K562 (cell line): Measurements from ENCODE around the gene UBE3D. TPM values are rescaled to one million over a fixed set of nuclear protein-coding genes. Genes with fewer than 3 reads are reported as not detected.

Experiments
- ATAC-seq: fragments of 200-7000 bp; cut with Tn5 transposase; 3 replicates; pipeline ENCODE4 v1.9.1; 2020; ENCODE audit warnings: moderate library complexity
- BruUV-seq: library from RNA; stranded (reverse); fragments of 400-500 nt; replicated peaks from 2 replicates; lab custom pipeline; 2021; lab: Mats Ljungman, UMichigan
- CTCF ChIA-PET: fragments of 300-600 bp; formaldehyde crosslinking; extraction: SDS; loops from one replicate; lab custom pipeline; 2021; ENCODE audit warnings: low intra/inter-chr PET ratio; lab: Yijun Ruan, JAX
- POLR2A ChIA-PET: fragments of 300-600, 350-650 bp; sonication (Branson Sonifier 250); formaldehyde crosslinking; extraction: SDS; loops from one replicate; lab custom pipeline; 2021; ENCODE audit warnings: antibody characterized with exemption, inconsistent platforms; lab: Yijun Ruan, JAX
- DNase-seq, 4 experiments: peaks; one replicate each; pipeline versions ENCODE4 v3.0.0 to v3.0.0-alpha.2; 2011 to 2018; ENCODE audit warnings: low spot score in 3 of 4, mixed read lengths in 3 of 4; ENCODE audit errors: extremely low read depth in 1 of 4
- FAIRE-seq: peaks from 2 replicates; lab custom pipeline; 2011; peaks lifted over from hg19 to GRCh38; lab: Jason Lieb, UNC
- H2AFZ ChIP-seq: 2 replicates; pipeline ENCODE4 v1.6.0; 2011; ENCODE audit warnings: low read depth, low read length, control low read depth, inconsistent platforms
- H3K27ac ChIP-seq: fragments of 200-600 bp; 3 replicates; pipeline ENCODE4 v1.8.0; 2011; ENCODE audit warnings: low read depth, mild to moderate bottlenecking, control low read depth, inconsistent platforms, low read length, moderate library complexity, mixed read lengths; ENCODE audit errors: extremely low read depth
- H3K27me3 ChIP-seq, 2 experiments: fragments of 300-600 bp in 1 of 2; 2 replicates in 1 of 2; 3 replicates in 1 of 2; pipeline versions ENCODE4 v1.6.0 to v1.8.0; 2011; ENCODE audit warnings: inconsistent platforms in 2 of 2, low read length in 2 of 2, mild to moderate bottlenecking in 1 of 2, mixed read lengths in 1 of 2, moderate library complexity in 1 of 2; ENCODE audit not compliant: control insufficient read depth in 2 of 2, insufficient read depth in 2 of 2
- H3K36me3 ChIP-seq: fragments of 300-600 bp; 3 replicates; pipeline ENCODE4 v1.8.0; 2011; ENCODE audit warnings: mild to moderate bottlenecking, low read length, inconsistent platforms; ENCODE audit not compliant: control insufficient read depth, insufficient read depth
- H3K4me1 ChIP-seq, 2 experiments: fragments of 200-600 bp in 1 of 2; replicated peaks in 1 of 2; 2 replicates in 1 of 2; 3 replicates in 1 of 2; pipeline versions ENCODE4 v1.5.1 to v1.8.0; 2011; ENCODE audit warnings: inconsistent platforms in 2 of 2, low read length in 2 of 2, mild to moderate bottlenecking in 1 of 2, mixed read lengths in 1 of 2, moderate library complexity in 1 of 2; ENCODE audit not compliant: control insufficient read depth in 2 of 2, insufficient read depth in 2 of 2
- H3K4me2 ChIP-seq: 2 replicates; pipeline ENCODE4 v1.6.1; 2011; ENCODE audit warnings: low read length, control low read depth, inconsistent platforms, mixed read lengths; ENCODE audit not compliant: insufficient read depth
- H3K4me3 ChIP-seq: fragments of 200-600 bp; sonication (generic), shearing (Covaris generic); 2 replicates; pipeline ENCODE4 v1.5.1; 2016; ENCODE audit warnings: control low read depth, inconsistent platforms
- H3K79me2 ChIP-seq: fragments of 200-600 bp; 3 replicates; pipeline ENCODE4 v1.8.0; 2011; ENCODE audit warnings: low read length, inconsistent platforms; ENCODE audit not compliant: control insufficient read depth, insufficient read depth
- H3K9ac ChIP-seq, 2 experiments: 2 replicates each; pipeline versions ENCODE4 v1.6.0 to v1.6.1; 2011; ENCODE audit warnings: low read depth in 2 of 2, low read length in 2 of 2, control low read depth in 1 of 2, inconsistent platforms in 1 of 2, mild to moderate bottlenecking in 1 of 2, mixed read lengths in 1 of 2; ENCODE audit not compliant: insufficient read depth in 1 of 2
- H3K9me1 ChIP-seq: one replicate; pipeline ENCODE4 v1.6.0; 2011; ENCODE audit warnings: inconsistent platforms, mild to moderate bottlenecking, low read length, moderate library complexity; ENCODE audit not compliant: control insufficient read depth, insufficient read depth
- H3K9me3 ChIP-seq: replicated peaks from 2 replicates; pipeline ENCODE4 v1.5.1; 2011; ENCODE audit warnings: low read depth, low read length, inconsistent platforms; ENCODE audit not compliant: control insufficient read depth, insufficient read depth
- H4K20me1 ChIP-seq: replicated peaks from 2 replicates; pipeline ENCODE4 v1.6.1; 2011; ENCODE audit warnings: low read length, inconsistent platforms, mixed read lengths; ENCODE audit not compliant: control insufficient read depth, insufficient read depth
- CXXC5 ChIP-seq: fragments of 250-450 bp; sonication (Bioruptor Pico); IDR thresholded peaks from 2 replicates; pipeline ENCODE4 v1.8.0; 2022; ENCODE audit warnings: inconsistent platforms, mild to moderate bottlenecking, moderate library complexity
- GABPA ChIP-seq: fragments of 200-800 bp; sonication (Bioruptor generic); conservative IDR thresholded peaks from 2 replicates; pipeline ENCODE4 v1.6.1; 2016; ENCODE audit warnings: low read depth, missing genetic modification characterization, missing compliant biosample characterization
- KLF13 ChIP-seq: fragments of 450-650 bp; IDR thresholded peaks from 2 replicates; pipeline ENCODE4 v1.6.1; 2016; ENCODE audit warnings: missing genetic modification characterization, low read depth, mild to moderate bottlenecking, missing compliant biosample characterization, moderate library complexity, borderline replicate concordance
- NCOA2 ChIP-seq, 2 experiments: fragments of 450-650 bp; IDR thresholded peaks; 2 replicates each; pipeline ENCODE4 v1.6.1; 2018; ENCODE audit warnings: mild to moderate bottlenecking in 2 of 2, moderate library complexity in 1 of 2; ENCODE audit not compliant: partially characterized antibody in 2 of 2
- RBM17 ChIP-seq: fragments of 200-400 bp; formaldehyde crosslinking; IDR thresholded peaks from 2 replicates; pipeline ENCODE4 v1.6.1; 2017; ENCODE audit warnings: low read depth, mild to moderate bottlenecking, low read length, borderline replicate concordance
- RNF2 ChIP-seq: sonication (generic); IDR thresholded peaks from 2 replicates; pipeline ENCODE4 v1.6.1; 2016
- TCFL5 ChIP-seq: fragments of 250-450 bp; sonication (Bioruptor Pico); conservative IDR thresholded peaks from 2 replicates; pipeline ENCODE4 v1.6.1; 2021; ENCODE audit warnings: mild to moderate bottlenecking, moderate library complexity, matching md5 sums
- TEAD4 ChIP-seq, 2 experiments: sonication (generic) in 1 of 2; formaldehyde crosslinking in 1 of 2; IDR thresholded peaks; 2 replicates each; pipeline versions ENCODE4 v1.6.1 to v1.8.0; 2012 to 2022; ENCODE audit warnings: borderline replicate concordance in 1 of 2, inconsistent platforms in 1 of 2, low read length in 1 of 2, mild to moderate bottlenecking in 1 of 2, missing genetic modification reagents in 1 of 2
- ZNF253 ChIP-seq: fragments of 250-450 bp; sonication (Bioruptor Pico); conservative IDR thresholded peaks from 2 replicates; pipeline ENCODE4 v1.6.1; 2021; ENCODE audit warnings: mild to moderate bottlenecking
- WGBS: fragments of 100-300 bp; shearing (Covaris generic); methylation state at CpG from one replicate; pipeline ENCODE4 v1.1.6; 2016; ENCODE audit warnings: low coverage, mixed read lengths; ENCODE audit not compliant: insufficient coverage; ENCODE audit errors: missing lambda C conversion rate; 5-methylcytosine and 5-hydroxymethylcytosine counted together
- in situ Hi-C: fragments of 300-500 bp; cut with MboI; formaldehyde crosslinking; loops from 4 replicates; pipeline ENCODE4 v1.15.0; 2018; ENCODE audit warnings: inconsistent platforms, mixed read lengths
- intact Hi-C: fragments of 100-400 bp; cut with micrococcal nuclease; formaldehyde crosslinking; loops from 2 replicates; pipeline ENCODE4 v1.14.2; 2022
- polyA plus RNA-seq, 8 experiments: library from polyadenylated mRNA; depleted of rRNA in 4 of 8; stranded (reverse) in 5 of 8; unstranded in 3 of 8; fragments of >200 nt; fragmentation: Nextera tagmentation in 2 of 8; fragmentation: Illumina TruSeq in 1 of 8; extraction: Ambion mirVana in 2 of 8; extraction: Trizol in 1 of 8; gene quantifications; 2 replicates each; pipeline versions ENCODE4 v1.2.1 to v1.2.3, GENCODE V29; 2011 to 2014; ENCODE audit warnings: inconsistent platforms in 1 of 8, missing spikeins in 1 of 8
- total RNA-seq, 7 experiments: library from RNA; depleted of rRNA in 6 of 7; stranded (reverse); fragments of >200 nt in 6 of 7; fragmentation: Illumina TruSeq in 2 of 7; extraction: Trizol in 2 of 7; gene quantifications; 2 replicates each; pipeline versions ENCODE4 v1.2.1 to v1.2.3, GENCODE V29; 2011 to 2021; ENCODE audit warnings: low replicate concordance in 1 of 7
- TF ChIP-seq, protein P1 (sequence below), 2 experiments: fragments of 450-650 bp; formaldehyde crosslinking in 1 of 2; IDR thresholded peaks; 2 replicates each; pipeline versions ENCODE4 v1.4.0 to v1.6.1; 2014 to 2020; ENCODE audit warnings: mild to moderate bottlenecking in 2 of 2, borderline replicate concordance in 1 of 2, low read depth in 1 of 2
- TF ChIP-seq, protein P2 (sequence below): sonication (generic); formaldehyde crosslinking; IDR thresholded peaks from 2 replicates; pipeline ENCODE4 v1.5.0; 2020; ENCODE audit warnings: missing genetic modification reagents
- TF ChIP-seq, protein P3 (sequence below): sonication (generic); formaldehyde crosslinking; IDR thresholded peaks from 2 replicates; pipeline ENCODE4 v1.8.0; 2022; ENCODE audit warnings: missing genetic modification reagents, mild to moderate bottlenecking, moderate library complexity, borderline replicate concordance

Gene UBE3D
- total and polyA plus RNA-seq, 9 of the 15 experiments (the other 6 are each of a cell fraction or from before 2014, with no cell fraction given): 9.4 to 17.6 (median 11.9) TPM

DNA sequence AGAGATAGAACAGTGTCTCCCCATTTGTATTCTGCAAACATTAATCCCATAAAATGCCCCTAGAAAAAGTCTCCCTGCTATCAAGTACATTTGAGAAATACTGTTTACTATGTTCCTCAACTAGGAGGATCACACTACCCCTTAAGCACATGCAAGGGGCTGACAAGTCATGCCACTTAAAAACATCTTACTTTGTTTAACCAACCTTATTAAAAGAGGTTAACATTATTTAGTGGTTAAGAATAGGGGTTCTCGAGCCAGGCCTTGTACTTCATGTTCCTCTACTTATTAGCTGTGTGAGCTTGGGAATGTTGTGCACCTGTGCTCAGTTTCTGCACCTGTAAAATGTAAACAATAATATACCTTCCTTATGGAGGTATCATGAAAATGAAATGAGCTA, 113.7 kb downstream of the UBE3D start:
- DNase-seq: no peak
- Histone ChIP-seq H2AFZ (no peak overlapping the region), H3K9me3 (no peaks in the 10 kb centered on the region), H3K27ac (no peak overlapping the region), H3K4me3 (no peak overlapping the region), H3K4me2 (no peak overlapping the region), H3K36me3 (peaks cover 5% of the 10 kb centered on the region; the same call in 1 of the 3 replicates), H3K79me2 (no peaks in the 10 kb centered on the region), H4K20me1 (no peaks in the 10 kb centered on the region), H3K27me3 (no peaks in the 10 kb centered on the region), H3K4me1 (peaks cover 0 to 3% of the 10 kb centered on the region in 2 experiments; a peak in 1 of 5 replicates), H3K9ac (no peak overlapping the region), H3K9me1 (no peaks in the 10 kb centered on the region)
- in situ Hi-C loops (no loop called here), intact Hi-C loops (no loop called here)
- no TSS peak for BruUV-seq
- no peak for FAIRE-seq
- ChIA-PET POLR2A (no interaction called here), CTCF (interaction anchor here (0.6 kb wide), 1 partner anchor 1189 kb away, joined by 3 read pairs; no protein-coding TSS in a partner anchor)
- ATAC-seq: no peak
- WGBS: 56% methylated on average over 1 of the region's 1 CpG
- no peak for TF ChIP-seq NCOA2 (IDR thresholded peaks at IDR 0.05; ENCODE audit: partially characterized antibody in 2 of 2)
- TF ChIP-seq, protein P1, sequence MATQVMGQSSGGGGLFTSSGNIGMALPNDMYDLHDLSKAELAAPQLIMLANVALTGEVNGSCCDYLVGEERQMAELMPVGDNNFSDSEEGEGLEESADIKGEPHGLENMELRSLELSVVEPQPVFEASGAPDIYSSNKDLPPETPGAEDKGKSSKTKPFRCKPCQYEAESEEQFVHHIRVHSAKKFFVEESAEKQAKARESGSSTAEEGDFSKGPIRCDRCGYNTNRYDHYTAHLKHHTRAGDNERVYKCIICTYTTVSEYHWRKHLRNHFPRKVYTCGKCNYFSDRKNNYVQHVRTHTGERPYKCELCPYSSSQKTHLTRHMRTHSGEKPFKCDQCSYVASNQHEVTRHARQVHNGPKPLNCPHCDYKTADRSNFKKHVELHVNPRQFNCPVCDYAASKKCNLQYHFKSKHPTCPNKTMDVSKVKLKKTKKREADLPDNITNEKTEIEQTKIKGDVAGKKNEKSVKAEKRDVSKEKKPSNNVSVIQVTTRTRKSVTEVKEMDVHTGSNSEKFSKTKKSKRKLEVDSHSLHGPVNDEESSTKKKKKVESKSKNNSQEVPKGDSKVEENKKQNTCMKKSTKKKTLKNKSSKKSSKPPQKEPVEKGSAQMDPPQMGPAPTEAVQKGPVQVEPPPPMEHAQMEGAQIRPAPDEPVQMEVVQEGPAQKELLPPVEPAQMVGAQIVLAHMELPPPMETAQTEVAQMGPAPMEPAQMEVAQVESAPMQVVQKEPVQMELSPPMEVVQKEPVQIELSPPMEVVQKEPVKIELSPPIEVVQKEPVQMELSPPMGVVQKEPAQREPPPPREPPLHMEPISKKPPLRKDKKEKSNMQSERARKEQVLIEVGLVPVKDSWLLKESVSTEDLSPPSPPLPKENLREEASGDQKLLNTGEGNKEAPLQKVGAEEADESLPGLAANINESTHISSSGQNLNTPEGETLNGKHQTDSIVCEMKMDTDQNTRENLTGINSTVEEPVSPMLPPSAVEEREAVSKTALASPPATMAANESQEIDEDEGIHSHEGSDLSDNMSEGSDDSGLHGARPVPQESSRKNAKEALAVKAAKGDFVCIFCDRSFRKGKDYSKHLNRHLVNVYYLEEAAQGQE (IDR thresholded peaks at IDR 0.05; ENCODE audit: borderline replicate concordance): no peak
- TF ChIP-seq, protein P1 (CRISPR knock-in tag; IDR thresholded peaks at IDR 0.05; ENCODE audit: low read depth): no peak
- no peak for TF ChIP-seq KLF13 (tag)
- TF ChIP-seq ZNF253: no peak
- TF ChIP-seq, protein P2, sequence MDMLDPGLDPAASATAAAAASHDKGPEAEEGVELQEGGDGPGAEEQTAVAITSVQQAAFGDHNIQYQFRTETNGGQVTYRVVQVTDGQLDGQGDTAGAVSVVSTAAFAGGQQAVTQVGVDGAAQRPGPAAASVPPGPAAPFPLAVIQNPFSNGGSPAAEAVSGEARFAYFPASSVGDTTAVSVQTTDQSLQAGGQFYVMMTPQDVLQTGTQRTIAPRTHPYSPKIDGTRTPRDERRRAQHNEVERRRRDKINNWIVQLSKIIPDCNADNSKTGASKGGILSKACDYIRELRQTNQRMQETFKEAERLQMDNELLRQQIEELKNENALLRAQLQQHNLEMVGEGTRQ (CRISPR knock-in tag): no peak
- no peak for TF ChIP-seq RBM17
- TF ChIP-seq, protein P3, sequence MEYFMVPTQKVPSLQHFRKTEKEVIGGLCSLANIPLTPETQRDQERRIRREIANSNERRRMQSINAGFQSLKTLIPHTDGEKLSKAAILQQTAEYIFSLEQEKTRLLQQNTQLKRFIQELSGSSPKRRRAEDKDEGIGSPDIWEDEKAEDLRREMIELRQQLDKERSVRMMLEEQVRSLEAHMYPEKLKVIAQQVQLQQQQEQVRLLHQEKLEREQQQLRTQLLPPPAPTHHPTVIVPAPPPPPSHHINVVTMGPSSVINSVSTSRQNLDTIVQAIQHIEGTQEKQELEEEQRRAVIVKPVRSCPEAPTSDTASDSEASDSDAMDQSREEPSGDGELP: no peak
- no peak for TF ChIP-seq TEAD4 (IDR thresholded peaks at IDR 0.05; ENCODE audit: low read length)
- no peak for TF ChIP-seq TEAD4 (CRISPR knock-in tag; IDR thresholded peaks at IDR 0.05; ENCODE audit: borderline replicate concordance)
- no peak for TF ChIP-seq RNF2
- TF ChIP-seq GABPA (tag): no peak
- no peak for TF ChIP-seq TCFL5
- TF ChIP-seq CXXC5 (CRISPR knock-in tag): no peak
